ENCODE measurements around the gene DCAF10. TPM values are rescaled to one million over a fixed set of nuclear protein-coding genes. Genes with fewer than 3 reads are reported as not detected.

The DCAF10 gene, protein sequence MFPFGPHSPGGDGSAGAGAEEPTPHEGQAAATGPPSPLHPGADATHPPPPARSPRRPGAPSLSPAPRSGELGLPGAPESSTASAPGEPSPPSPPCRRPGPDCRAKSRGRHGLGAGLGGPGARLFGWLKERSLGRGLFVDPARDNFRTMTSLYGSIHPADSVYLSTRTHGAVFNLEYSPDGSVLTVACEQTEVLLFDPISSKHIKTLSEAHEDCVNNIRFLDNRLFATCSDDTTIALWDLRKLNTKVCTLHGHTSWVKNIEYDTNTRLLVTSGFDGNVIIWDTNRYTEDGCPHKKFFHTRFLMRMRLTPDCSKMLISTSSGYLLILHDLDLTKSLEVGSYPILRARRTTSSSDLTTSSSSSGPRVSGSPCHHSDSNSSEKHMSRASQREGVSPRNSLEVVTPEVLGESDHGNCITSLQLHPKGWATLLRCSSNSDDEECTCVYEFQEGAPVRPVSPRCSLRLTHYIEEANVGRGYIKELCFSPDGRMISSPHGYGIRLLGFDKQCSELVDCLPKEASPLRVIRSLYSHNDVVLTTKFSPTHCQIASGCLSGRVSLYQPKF
- 22.2 and 24.5 TPM in 2 replicates for total RNA-seq

DNA sequence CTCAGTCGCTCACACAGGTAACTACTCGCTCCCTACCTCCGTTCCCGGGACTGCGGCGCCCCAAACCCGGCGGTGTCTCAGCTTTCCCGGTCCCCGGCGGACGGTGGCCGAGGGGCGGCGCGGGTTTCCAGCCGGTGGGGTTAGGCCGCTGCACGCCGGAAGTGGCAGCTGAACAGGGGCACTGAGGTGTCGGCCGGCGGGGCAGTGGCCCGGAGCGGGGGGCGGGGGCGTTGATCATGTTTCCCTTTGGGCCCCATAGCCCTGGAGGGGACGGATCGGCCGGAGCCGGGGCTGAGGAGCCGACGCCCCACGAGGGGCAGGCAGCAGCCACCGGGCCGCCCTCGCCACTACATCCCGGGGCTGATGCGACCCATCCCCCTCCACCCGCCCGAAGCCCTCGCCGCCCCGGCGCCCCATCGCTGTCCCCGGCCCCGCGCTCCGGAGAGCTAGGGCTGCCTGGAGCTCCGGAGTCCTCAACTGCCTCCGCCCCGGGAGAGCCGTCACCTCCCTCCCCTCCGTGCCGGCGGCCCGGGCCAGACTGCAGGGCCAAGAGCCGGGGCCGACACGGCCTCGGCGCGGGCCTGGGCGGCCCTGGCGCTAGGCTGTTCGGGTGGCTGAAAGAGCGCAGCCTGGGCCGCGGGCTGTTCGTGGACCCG is at the start of gene DCAF10:
Gene DCAF10, plus strand, starts transcription at position 167 of the 656 bp plus-strand sequence. Its CDS starts 70 bp downstream, at position 237.

DNA sequence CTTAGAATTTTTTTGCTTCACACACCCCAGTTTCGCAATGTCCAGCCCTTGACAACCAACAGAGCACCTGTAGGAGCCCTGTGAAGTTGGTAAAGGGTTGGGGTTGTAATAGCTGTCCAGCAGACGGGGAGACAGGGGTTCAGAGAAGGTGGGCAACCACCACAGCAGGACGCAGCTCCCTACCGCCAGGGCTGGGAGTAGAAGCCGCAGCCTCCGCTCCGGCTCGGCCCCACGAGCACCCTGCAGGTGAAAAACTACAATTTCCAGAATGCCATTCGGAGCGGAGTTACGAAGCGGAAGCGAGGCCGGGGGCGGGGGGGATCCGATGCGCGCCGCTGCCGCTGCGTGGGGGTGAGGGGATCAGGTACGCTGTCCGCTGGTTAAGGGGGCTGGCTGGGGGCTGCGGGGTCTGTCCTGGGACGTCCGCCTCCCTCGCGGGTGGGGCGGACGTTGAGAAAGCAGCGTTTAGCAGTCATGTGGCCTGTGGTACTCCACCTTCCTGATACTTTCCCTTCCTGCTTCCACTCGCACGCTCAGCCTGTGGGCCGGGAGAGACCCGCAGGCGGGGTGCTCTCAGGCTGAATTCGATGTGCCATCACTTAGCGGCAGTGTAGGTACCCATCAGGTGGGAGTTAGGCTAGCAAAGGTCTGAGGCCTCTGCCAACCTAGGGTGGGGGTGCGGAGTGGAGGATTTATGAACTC is 47.0 kb upstream of the DCAF10 start, which contains the start of gene TRMT10B:
Gene TRMT10B, plus strand, starts transcription at position 317 of the 702 bp plus-strand sequence. CDS start 8,127 bp downstream, outside the sequence.

DNA sequence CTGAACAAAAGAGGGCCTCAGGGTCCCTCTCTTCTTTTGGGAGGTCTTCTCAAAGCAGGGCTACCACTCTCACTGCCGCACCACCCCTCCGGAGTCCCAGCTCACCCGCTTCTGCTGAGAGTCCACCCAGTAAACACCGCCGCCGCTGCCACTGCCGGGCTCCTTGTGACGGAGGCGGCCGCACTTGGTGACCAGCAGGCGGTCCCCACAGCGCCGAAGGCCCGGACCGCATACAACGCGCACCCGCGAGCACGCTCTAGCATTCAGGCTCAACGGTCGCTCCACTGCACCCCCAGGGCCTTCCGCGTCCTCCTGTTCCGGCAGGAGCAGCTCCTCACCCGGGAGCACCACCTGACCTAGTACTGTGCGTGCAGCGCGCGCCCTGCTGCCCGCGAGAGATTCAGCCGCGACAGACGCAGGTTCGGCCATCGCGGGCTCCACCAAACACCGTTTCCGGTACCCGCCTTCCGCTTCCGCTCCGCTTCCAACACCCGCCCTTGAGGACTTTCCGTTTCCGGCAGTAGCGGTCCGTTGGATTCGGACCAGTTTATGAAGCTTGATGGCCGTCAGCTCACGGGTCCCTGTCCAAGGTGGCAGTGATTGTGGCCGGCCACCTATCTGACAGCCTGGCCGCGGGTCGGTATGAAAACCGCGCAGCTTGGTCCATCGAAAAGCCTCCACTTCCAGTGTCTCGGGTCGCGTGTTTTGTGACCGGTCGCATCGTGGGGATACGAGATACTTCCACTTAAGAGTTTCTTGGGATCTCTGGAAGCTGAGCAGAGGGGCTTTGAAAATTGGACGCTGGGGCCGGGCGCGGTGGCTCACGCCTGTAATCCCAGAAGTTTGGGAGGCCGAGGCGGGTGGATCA is 15.7 kb upstream of the DCAF10 start, which contains the start of gene EXOSC3:
Gene EXOSC3, minus strand, starts transcription at position 449 of the 868 bp plus-strand sequence. Its CDS starts 20 bp downstream, at position 429.

DNA sequence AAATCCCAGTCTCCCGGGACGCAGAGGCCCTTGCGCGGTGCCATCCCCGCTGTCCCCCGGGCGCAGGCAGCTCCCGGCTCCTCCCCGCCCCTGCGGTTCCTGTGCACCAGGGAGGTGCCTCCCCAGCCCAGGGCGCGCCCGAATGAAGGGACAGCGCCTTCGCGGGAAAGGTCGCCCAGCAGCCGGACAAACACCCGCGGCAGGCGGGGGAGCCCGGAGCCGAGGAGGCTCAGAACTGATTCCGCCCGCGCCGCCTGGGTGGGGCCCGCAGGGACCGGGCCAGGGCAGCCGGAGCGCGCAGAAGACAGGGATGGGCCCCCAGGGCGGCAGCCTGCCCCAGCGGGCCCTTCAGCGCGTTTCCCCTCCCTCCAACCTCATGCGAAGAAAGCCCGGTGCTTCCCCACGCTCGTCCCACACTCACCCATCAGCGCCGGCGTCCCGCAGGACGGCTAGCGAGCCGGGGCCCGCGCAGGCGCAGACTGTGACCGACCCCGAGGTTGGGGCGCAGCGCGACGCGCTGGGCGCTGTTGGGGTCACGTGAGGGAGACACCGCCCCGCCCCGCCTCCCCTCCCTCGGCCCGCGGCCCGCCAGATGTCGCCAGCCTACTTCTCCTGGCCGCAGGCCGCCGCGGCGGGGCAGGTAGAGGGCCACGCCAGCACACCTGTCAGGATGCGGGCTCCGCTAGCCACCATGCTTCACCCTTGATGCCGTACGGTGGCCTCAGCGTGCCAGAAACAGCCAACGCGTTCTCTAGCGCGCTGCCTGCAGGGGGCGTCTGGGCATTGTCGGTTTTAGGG is 103.2 kb downstream of the DCAF10 start, which contains the start of gene SLC25A51:
Gene SLC25A51, minus strand, starts transcription at position 481 of the 798 bp plus-strand sequence. CDS start 15,577 bp downstream, outside the sequence.

Other genes with a start within 250 kb of the DCAF10 start
- 10.9 and 11.8 TPM in 2 replicates for gene FBXO10, start 224.4 kb upstream of the DCAF10 start, total RNA-seq
- 136 and 141 TPM in 2 replicates for gene TOMM5, start 208.2 kb upstream of the DCAF10 start, total RNA-seq
- not detected in 2 replicates for gene FRMPD1, start 149.8 kb upstream of the DCAF10 start, total RNA-seq
- 3.1 and 3.3 TPM in 2 replicates for gene TRMT10B, start 47.0 kb upstream of the DCAF10 start, total RNA-seq
- 21.9 and 22.7 TPM in 2 replicates for gene EXOSC3, start 15.7 kb upstream of the DCAF10 start, total RNA-seq
- 73.5 and 75.1 TPM in 2 replicates for gene SLC25A51, start 103.3 kb downstream of the DCAF10 start, total RNA-seq